ENCODE data around the gene HOXA10. TPM values are rescaled to one million over a fixed set of nuclear protein-coding genes. Genes with fewer than 3 reads are reported as not detected.

Gene HOXA10
- polyA plus RNA-seq, 3 donors, result 0.09 to 3.2 (median 0.33) TPM

DNA sequence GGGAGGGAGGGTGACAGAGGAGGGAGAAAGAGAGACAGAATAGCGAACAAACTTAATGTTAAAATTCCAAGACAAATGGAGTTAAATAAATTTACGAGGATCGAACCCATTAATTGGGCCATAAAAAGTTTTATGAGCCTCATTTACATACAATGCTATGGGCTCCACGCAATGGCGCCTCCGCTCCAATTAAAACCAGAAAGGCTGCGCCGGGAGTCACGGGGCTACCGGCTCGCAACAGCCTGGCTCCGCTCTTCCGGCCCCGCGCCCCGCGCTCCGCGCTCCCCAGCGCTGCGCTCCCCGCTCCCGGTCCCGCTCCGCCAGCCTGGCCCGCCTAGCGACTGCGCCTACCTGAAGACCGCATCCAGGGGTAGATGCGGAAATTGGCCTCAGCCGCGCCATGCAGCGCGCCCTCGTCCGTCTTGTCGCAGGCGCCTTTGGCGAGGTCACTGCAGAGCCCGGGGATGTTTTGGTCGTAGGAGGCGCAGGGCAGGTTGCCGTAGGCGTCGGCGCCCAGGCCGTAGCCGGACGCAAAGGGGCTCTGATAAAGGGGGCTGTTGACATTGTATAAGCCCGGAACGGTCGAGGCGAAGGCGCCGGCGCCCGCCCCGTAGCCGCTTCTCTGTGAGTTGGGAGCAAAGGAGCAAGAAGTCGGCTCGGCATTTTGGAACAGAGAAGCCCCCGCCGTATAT, 18.2 kb downstream of the HOXA10 start:
- TF ChIP-seq, protein P1, sequence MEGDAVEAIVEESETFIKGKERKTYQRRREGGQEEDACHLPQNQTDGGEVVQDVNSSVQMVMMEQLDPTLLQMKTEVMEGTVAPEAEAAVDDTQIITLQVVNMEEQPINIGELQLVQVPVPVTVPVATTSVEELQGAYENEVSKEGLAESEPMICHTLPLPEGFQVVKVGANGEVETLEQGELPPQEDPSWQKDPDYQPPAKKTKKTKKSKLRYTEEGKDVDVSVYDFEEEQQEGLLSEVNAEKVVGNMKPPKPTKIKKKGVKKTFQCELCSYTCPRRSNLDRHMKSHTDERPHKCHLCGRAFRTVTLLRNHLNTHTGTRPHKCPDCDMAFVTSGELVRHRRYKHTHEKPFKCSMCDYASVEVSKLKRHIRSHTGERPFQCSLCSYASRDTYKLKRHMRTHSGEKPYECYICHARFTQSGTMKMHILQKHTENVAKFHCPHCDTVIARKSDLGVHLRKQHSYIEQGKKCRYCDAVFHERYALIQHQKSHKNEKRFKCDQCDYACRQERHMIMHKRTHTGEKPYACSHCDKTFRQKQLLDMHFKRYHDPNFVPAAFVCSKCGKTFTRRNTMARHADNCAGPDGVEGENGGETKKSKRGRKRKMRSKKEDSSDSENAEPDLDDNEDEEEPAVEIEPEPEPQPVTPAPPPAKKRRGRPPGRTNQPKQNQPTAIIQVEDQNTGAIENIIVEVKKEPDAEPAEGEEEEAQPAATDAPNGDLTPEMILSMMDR (IDR thresholded peaks at IDR 0.05), result no peak
- Mint-ChIP-seq H3K27me3 (ENCODE audit: low read depth in 3 of 3) (peaks cover 93 to 100% (median 97%) of the 10 kb centered on the region in 3 donors), H3K4me1 (peaks cover 69% of the 10 kb centered on the region), H3K27ac (no peak overlapping the region), H3K9me3 (peaks cover 0 to 70% (median 28%) of the 10 kb centered on the region in 7 donors), H3K4me3 (peak overlapping the region; percentile 54 to 93), H3K36me3 (peaks cover 10 to 27% of the 10 kb centered on the region in 2 donors)
- Histone ChIP-seq H3K79me2 (ENCODE audit: insufficient read depth, low read length) (no peaks in the 10 kb centered on the region), H3K4me3 (replicated peaks in 1 of 3; ENCODE audit: low read depth in 2 of 3, low read length in 3 of 3) (peak overlapping the region in 1 of 3 experiments; percentile 53), H3K27me3 (ENCODE audit: control insufficient read depth in 2 of 2, insufficient read depth in 2 of 2, low read length in 2 of 2) (peaks cover 93 to 97% of the 10 kb centered on the region in 2 donors), H3K4me1 (ENCODE audit: control insufficient read depth in 1 of 2, insufficient read depth in 2 of 2, low read length in 2 of 2) (peaks cover 61 to 64% of the 10 kb centered on the region in 2 donors), H4K20me1 (ENCODE audit: insufficient read depth, low read length) (no peaks in the 10 kb centered on the region), H2AFZ (ENCODE audit: insufficient read depth, low read depth, low read length, poor library complexity, severe bottlenecking) (peak overlapping the region; percentile 36), H3K36me3 (replicated peaks in 1 of 2; ENCODE audit: control insufficient read depth in 1 of 2, insufficient read depth in 2 of 2, low read length in 2 of 2) (no peaks in the 10 kb centered on the region), H3K27ac (ENCODE audit: low read depth in 1 of 2, low read length in 2 of 2) (no peak overlapping the region), H3K9me3 (replicated peaks in 1 of 2; ENCODE audit: control insufficient read depth in 1 of 2, insufficient read depth in 1 of 2, low read length in 2 of 2) (peaks cover 0 to 73% of the 10 kb centered on the region in 2 donors), H3K9ac (ENCODE audit: insufficient read depth, low read length, poor library complexity, severe bottlenecking) (no peak overlapping the region), H3K4me2 (replicated peaks; ENCODE audit: extremely low read depth, low read length, poor library complexity, severe bottlenecking) (peak overlapping the region; percentile 63)
- intact Hi-C loops (cut with micrococcal nuclease), result loop anchor here in 1 of 2 donors (5.0 kb wide), 2 partner anchors 59 to 1294 kb away; partner anchors contain the start of gene HOXA1
- DNase-seq, result no peak
- under 1% methylated on average over 59 of the region's 63 CpGs for WGBS (ENCODE audit: insufficient coverage)

DNA sequence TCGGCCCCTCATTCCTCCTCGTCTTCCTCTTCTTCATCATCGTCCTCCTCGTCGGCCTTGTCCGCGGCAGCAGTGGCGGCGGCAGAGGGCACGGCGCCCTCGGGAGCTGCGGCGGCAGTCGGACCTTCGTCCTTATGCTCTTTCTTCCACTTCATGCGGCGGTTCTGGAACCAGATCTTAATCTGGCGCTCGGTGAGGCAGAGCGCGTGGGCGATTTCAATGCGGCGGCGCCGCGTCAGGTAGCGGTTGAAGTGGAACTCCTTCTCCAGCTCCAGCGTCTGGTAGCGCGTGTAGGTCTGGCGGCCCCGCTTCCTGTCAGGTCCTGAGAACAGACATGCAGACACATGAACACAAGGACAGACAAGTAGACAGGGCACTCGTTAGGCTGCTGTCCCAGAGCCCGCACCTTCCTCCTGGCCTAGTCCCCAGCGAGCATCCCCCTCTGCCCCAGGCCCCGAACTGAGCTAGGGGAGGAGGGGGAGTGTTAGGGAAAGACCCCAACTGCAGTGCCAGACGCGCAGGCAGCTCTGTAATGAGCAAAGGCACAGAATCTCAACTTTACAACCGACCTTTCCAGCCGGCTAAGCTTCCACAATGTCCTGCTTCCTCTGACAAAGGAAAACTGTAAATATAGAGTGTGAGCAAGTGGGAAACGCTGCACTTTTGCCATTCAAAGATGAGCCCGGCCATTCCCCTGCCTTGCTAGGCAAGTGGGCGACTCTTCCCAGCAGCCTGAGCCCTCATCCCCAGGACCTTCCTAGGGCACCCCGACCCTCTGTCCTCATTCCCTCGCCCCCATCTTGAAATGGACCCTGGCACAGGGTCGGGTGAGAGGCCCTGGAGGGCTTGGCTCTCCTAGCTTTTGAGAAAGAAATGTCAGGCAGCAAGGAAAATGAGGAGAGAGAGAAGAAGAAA, 19.0 kb downstream of the HOXA10 start:
- DNase-seq, result no peak
- H3K4me3 ChIP-seq (replicated peaks in 1 of 3; ENCODE audit: low read depth in 2 of 3, low read length in 3 of 3), result peak overlapping the region in 1 of 3 experiments; percentile 53
- H3K9me3 ChIP-seq (replicated peaks in 1 of 2; ENCODE audit: control insufficient read depth in 1 of 2, insufficient read depth in 1 of 2, low read length in 2 of 2), result peaks cover 4 to 73% of the 10 kb centered on the region in 2 donors
- H3K79me2 ChIP-seq (ENCODE audit: insufficient read depth, low read length), result no peaks in the 10 kb centered on the region
- H4K20me1 ChIP-seq (ENCODE audit: insufficient read depth, low read length), result no peaks in the 10 kb centered on the region
- Mint-ChIP-seq H3K36me3 (peaks cover 12 to 31% of the 10 kb centered on the region in 2 donors), H3K4me3 (peak overlapping the region; percentile 55 to 93), H3K4me1 (peaks cover 73% of the 10 kb centered on the region), H3K27ac (peak overlapping the region in 1 of 7 donors; percentile 61), H3K27me3 (ENCODE audit: low read depth in 3 of 3) (peaks cover 93 to 100% (median 100%) of the 10 kb centered on the region in 3 donors), H3K9me3 (peaks cover 0 to 72% (median 28%) of the 10 kb centered on the region in 7 donors)
- no peaks in the 10 kb centered on the region for H3K36me3 ChIP-seq (replicated peaks in 1 of 2; ENCODE audit: control insufficient read depth in 1 of 2, insufficient read depth in 2 of 2, low read length in 2 of 2)
- peaks cover 94 to 100% of the 10 kb centered on the region in 2 donors for H3K27me3 ChIP-seq (ENCODE audit: control insufficient read depth in 2 of 2, insufficient read depth in 2 of 2, low read length in 2 of 2)
- WGBS (ENCODE audit: insufficient coverage), result under 1% methylated on average over 35 of the region's 48 CpGs
- no peak overlapping the region for H2AFZ ChIP-seq (ENCODE audit: insufficient read depth, low read depth, low read length, poor library complexity, severe bottlenecking)
- H3K4me2 ChIP-seq (replicated peaks; ENCODE audit: extremely low read depth, low read length, poor library complexity, severe bottlenecking), result peak overlapping the region; percentile 63
- no peak overlapping the region for H3K9ac ChIP-seq (ENCODE audit: insufficient read depth, low read length, poor library complexity, severe bottlenecking)
- TF ChIP-seq, protein P1 (IDR thresholded peaks at IDR 0.05), result no peak
- H3K4me1 ChIP-seq (ENCODE audit: control insufficient read depth in 1 of 2, insufficient read depth in 2 of 2, low read length in 2 of 2), result peaks cover 61 to 64% of the 10 kb centered on the region in 2 donors
- H3K27ac ChIP-seq (ENCODE audit: low read depth in 1 of 2, low read length in 2 of 2), result no peak overlapping the region
- intact Hi-C loops (cut with micrococcal nuclease), result loop anchor here (5.0 kb wide), 3 partner anchors 32 to 1293 kb away; partner anchors contain the start of genes HOXA11 (in 2 of the 2) and HOXA1 (in 1 of the 2)

Measured in CD14-positive monocyte (primary cell).